ENCODE measurements around the gene JAZF1. TPM values are rescaled to one million over a fixed set of nuclear protein-coding genes. Genes with fewer than 3 reads are reported as not detected.

The JAZF1 gene
- total RNA-seq, 1 donor from 2014 or later = 6.4 TPM

- no peak for TF ChIP-seq CTCF (IDR thresholded peaks at IDR 0.05; ENCODE audit: unreplicated experiment)
- H3K27ac Mint-ChIP-seq = no peak overlapping the region
- H3K4me3 Mint-ChIP-seq (ENCODE audit: low read depth) = no peak overlapping the region
- H3K4me1 Mint-ChIP-seq (ENCODE audit: low read depth) = no peaks in the 10 kb centered on the region
- peaks cover 7% of the 10 kb centered on the region for H3K9me3 Mint-ChIP-seq (ENCODE audit: low read depth)
- DNase-seq (ENCODE audit: low spot score, unreplicated experiment) = no peak
- H3K36me3 Mint-ChIP-seq (ENCODE audit: insufficient read depth) = peaks cover 6% of the 10 kb centered on the region
- H3K27me3 Mint-ChIP-seq = no peaks in the 10 kb centered on the region
These were observed 188.5 kb downstream of the JAZF1 start for GRCh38 chr7:27992097-27992496.

GRCh38 chr7:27991006-27991528, 189.5 kb downstream of the JAZF1 start:
- Mint-ChIP-seq H3K36me3 (ENCODE audit: insufficient read depth) (peaks cover 6% of the 10 kb centered on the region), H3K4me3 (ENCODE audit: low read depth) (no peak overlapping the region), H3K4me1 (ENCODE audit: low read depth) (no peaks in the 10 kb centered on the region), H3K9me3 (ENCODE audit: low read depth) (peaks cover 7% of the 10 kb centered on the region), H3K27ac (no peak overlapping the region), H3K27me3 (no peaks in the 10 kb centered on the region)
- DNase-seq (ENCODE audit: low spot score, unreplicated experiment) = no peak
- TF ChIP-seq CTCF (IDR thresholded peaks at IDR 0.05; ENCODE audit: unreplicated experiment) = no peak

DNA sequence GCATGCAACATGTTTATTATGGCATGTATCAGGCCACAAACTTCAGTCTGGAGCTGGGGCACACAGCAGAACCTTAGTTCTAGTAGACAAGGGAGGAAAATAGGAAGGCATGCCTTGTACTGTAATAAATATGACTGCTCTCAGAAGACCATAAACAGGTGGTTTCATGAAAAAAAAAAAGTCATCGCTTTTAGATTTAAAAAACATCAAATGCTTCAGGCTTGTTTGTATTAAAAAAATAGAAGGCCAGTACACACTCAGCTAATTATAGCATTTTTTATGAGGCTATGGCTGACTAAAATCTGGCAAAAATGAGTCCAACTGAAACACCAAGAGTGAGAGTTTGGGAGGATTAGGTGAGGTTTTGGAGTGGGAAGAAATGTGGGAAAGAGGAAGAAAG, 204.1 kb downstream of the JAZF1 start:
- TF ChIP-seq CTCF (IDR thresholded peaks at IDR 0.05; ENCODE audit: unreplicated experiment) = no peak
- Mint-ChIP-seq H3K27ac (no peak overlapping the region), H3K27me3 (no peaks in the 10 kb centered on the region), H3K36me3 (ENCODE audit: insufficient read depth) (no peaks in the 10 kb centered on the region), H3K9me3 (ENCODE audit: low read depth) (no peaks in the 10 kb centered on the region), H3K4me1 (ENCODE audit: low read depth) (no peaks in the 10 kb centered on the region), H3K4me3 (ENCODE audit: low read depth) (no peak overlapping the region)
- DNase-seq (ENCODE audit: low spot score, unreplicated experiment) = no peak

GRCh38 chr7:27973625-27974024, 207.0 kb downstream of the JAZF1 start:
- TF ChIP-seq CTCF (IDR thresholded peaks at IDR 0.05; ENCODE audit: unreplicated experiment) = no peak
- DNase-seq (ENCODE audit: low spot score, unreplicated experiment) = no peak

DNA sequence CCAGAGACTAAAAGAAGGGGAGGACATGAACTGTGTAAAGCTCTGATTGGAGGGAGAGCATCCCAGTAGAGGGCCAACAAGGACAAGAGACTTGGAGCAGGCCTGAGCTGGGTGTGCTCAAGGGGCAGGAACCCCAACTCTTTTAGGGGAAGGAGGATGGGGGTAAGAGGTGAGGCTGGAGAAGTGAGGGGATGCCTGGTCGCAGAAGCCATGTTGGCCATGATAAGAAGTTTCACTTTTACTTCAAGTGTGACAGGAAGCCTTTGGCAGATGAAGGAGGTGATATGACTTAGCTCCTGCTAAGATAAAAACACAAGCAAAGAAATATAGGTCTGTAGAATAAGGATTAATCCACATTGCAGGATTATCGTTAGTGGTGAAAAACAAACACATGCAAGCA, 208.3 kb downstream of the JAZF1 start:
- no peak for DNase-seq (ENCODE audit: low spot score, unreplicated experiment)
- no peaks in the 10 kb centered on the region for H3K4me1 Mint-ChIP-seq (ENCODE audit: low read depth)
- no peaks in the 10 kb centered on the region for H3K27me3 Mint-ChIP-seq
- H3K36me3 Mint-ChIP-seq (ENCODE audit: insufficient read depth) = no peaks in the 10 kb centered on the region
- no peak overlapping the region for H3K4me3 Mint-ChIP-seq (ENCODE audit: low read depth)
- TF ChIP-seq CTCF (IDR thresholded peaks at IDR 0.05; ENCODE audit: unreplicated experiment) = no peak
- H3K27ac Mint-ChIP-seq = no peak overlapping the region
- no peaks in the 10 kb centered on the region for H3K9me3 Mint-ChIP-seq (ENCODE audit: low read depth)

More at GRCh38 chr7:27973625-27974024, 207.0 kb downstream of the JAZF1 start:
- no peaks in the 10 kb centered on the region for H3K9me3 Mint-ChIP-seq (ENCODE audit: low read depth)
- no peak overlapping the region for H3K27ac Mint-ChIP-seq
- no peak overlapping the region for H3K4me3 Mint-ChIP-seq (ENCODE audit: low read depth)
- no peaks in the 10 kb centered on the region for H3K4me1 Mint-ChIP-seq (ENCODE audit: low read depth)
- H3K27me3 Mint-ChIP-seq = no peaks in the 10 kb centered on the region
- no peaks in the 10 kb centered on the region for H3K36me3 Mint-ChIP-seq (ENCODE audit: insufficient read depth)

All from progenitor cell of endocrine pancreas (in vitro differentiated cells).